Kasumi-1 (cell line): ENCODE results near the gene SBF2.
"Not testable (repeated sequence)": the region's sequence is repeated elsewhere in the genome, so short reads cannot be mapped to it uniquely, and the experiment has no call there.

Experiments
- DNase-seq, 2 experiments: peaks; one replicate each; lab custom pipeline; 2025; lab: John Stamatoyannopoulos, UW

SBF2 gene

GRCh38 chr11:10017911-10018310 is 276.1 kb downstream of the SBF2 start:
- peak; percentile 23 to 39 for DNase-seq

- no peak for DNase-seq
These were observed 277.0 kb downstream of the SBF2 start for GRCh38 chr11:10017050-10017449.

- no peak for DNase-seq
These were observed 282.0 kb downstream of the SBF2 start for GRCh38 chr11:10012068-10012467.

GRCh38 chr11:10005955-10006525 is 288.0 kb downstream of the SBF2 start:
- no peak for DNase-seq

- DNase-seq: no peak
These were observed 289.4 kb downstream of the SBF2 start for GRCh38 chr11:10004526-10005113.

GRCh38 chr11:10002221-10002620 is 291.8 kb downstream of the SBF2 start:
- DNase-seq: no peak

GRCh38 chr11:9992306-9992705 is 301.7 kb downstream of the SBF2 start:
- DNase-seq: no peak

GRCh38 chr11:9990221-9990973 is 303.6 kb downstream of the SBF2 start:
- no peak for DNase-seq

GRCh38 chr11:9987303-9987702 is 306.7 kb downstream of the SBF2 start:
- DNase-seq: not testable (repeated sequence)

GRCh38 chr11:9982796-9983579 is 311.0 kb downstream of the SBF2 start:
- DNase-seq: no peak

GRCh38 chr11:9982127-9982795 is 311.8 kb downstream of the SBF2 start:
- no peak for DNase-seq

GRCh38 chr11:9980931-9981330 is 313.1 kb downstream of the SBF2 start:
- DNase-seq: no peak

GRCh38 chr11:9977554-9977953 is 316.5 kb downstream of the SBF2 start:
- no peak for DNase-seq

- DNase-seq: no peak
These were observed 319.6 kb downstream of the SBF2 start for GRCh38 chr11:9974375-9974774.

- DNase-seq: no peak
These were observed 320.1 kb downstream of the SBF2 start for GRCh38 chr11:9973921-9974320.

- peak; percentile 68 to 72 for DNase-seq
These were observed 321.0 kb downstream of the SBF2 start for GRCh38 chr11:9972989-9973388.

- DNase-seq: no peak
These were observed 322.1 kb downstream of the SBF2 start for GRCh38 chr11:9971894-9972293.

GRCh38 chr11:9969068-9969467 is 325.0 kb downstream of the SBF2 start:
- no peak for DNase-seq

GRCh38 chr11:9962722-9963121 is 331.3 kb downstream of the SBF2 start:
- DNase-seq: no peak

GRCh38 chr11:9957072-9957471 is 336.9 kb downstream of the SBF2 start:
- DNase-seq: no peak

GRCh38 chr11:9956483-9956882 is 337.5 kb downstream of the SBF2 start:
- no peak for DNase-seq

- DNase-seq: no peak
These were observed 338.6 kb downstream of the SBF2 start for GRCh38 chr11:9955391-9955790.
